Thyroid gland (tissue), 4 donors: ENCODE measurements around the gene FBXO4.

ENCODE experiments used
- CTCF ChIP-seq, 6 experiments: fragments of 200-600 bp in 3 of 6; fragments of 450-650 bp in 3 of 6; sonication (generic) in 3 of 6; IDR thresholded peaks; one replicate each; pipeline ENCODE4 v1.5.1; 2016 to 2019; ENCODE audit warnings: antibody characterized with exemption in 6 of 6, mild to moderate bottlenecking in 2 of 6, inconsistent platforms in 1 of 6, moderate library complexity in 1 of 6
- POLR2A ChIP-seq, 2 donors: fragments of 450-650 bp; IDR thresholded peaks; one replicate each; pipeline ENCODE4 v1.6.1; 2017; ENCODE audit warnings: antibody characterized with exemption in 2 of 2, mild to moderate bottlenecking in 2 of 2, moderate library complexity in 1 of 2

GRCh38 chr5:41903382-41903891, 21.6 kb upstream of the FBXO4 start:
- TF ChIP-seq CTCF (IDR thresholded peaks at IDR 0.05) = no peak
- no peak for TF ChIP-seq POLR2A (IDR thresholded peaks at IDR 0.05)
